ENCODE data around the gene PLEKHA1.

GRCh38 chr10:122468307-122468925 is 93.9 kb downstream of the PLEKHA1 start:
- TF ChIP-seq CTCF (IDR thresholded peaks at IDR 0.05) (no peak), EP300 (IDR thresholded peaks at IDR 0.05) (no peak), POLR2A (IDR thresholded peaks at IDR 0.05) (no peak)
